8988T (cell line): ENCODE results near the gene LY6G6F.

ENCODE experiments used
- DNase-seq: peaks from one replicate; pipeline ENCODE4 v3.0.0; 2011

Gene LY6G6F

GRCh38 chr6:31706599-31706998, at the start of gene LY6G6F:
TSS of gene LY6G6F (plus strand) at chr6:31706866. CDS start at chr6:31706907, 41 bp downstream.
- DNase-seq = no peak

GRCh38 chr6:31657406-31658157, 49.1 kb upstream of the LY6G6F start:
- DNase-seq = no peak

GRCh38 chr6:31658158-31658688, 48.4 kb upstream of the LY6G6F start:
- no peak for DNase-seq

GRCh38 chr6:31658983-31659648, 47.5 kb upstream of the LY6G6F start:
- no peak for DNase-seq

GRCh38 chr6:31659649-31660380, 46.9 kb upstream of the LY6G6F start:
- no peak for DNase-seq

- peak; percentile 96 for DNase-seq
Observed at GRCh38 chr6:31660381-31661261, 46.0 kb upstream of the LY6G6F start, which contains the start of gene C6orf47. TSS of gene C6orf47 (minus strand) at chr6:31660778. CDS start at chr6:31659947, 831 bp downstream.

- no peak for DNase-seq
Observed at GRCh38 chr6:31661262-31662123, 45.2 kb upstream of the LY6G6F start.

GRCh38 chr6:31662124-31662723, 44.4 kb upstream of the LY6G6F start:
- no peak for DNase-seq

GRCh38 chr6:31663126-31663960, 43.3 kb upstream of the LY6G6F start:
- no peak for DNase-seq

- DNase-seq = peak; percentile 70
Observed at GRCh38 chr6:31663961-31664789, 42.5 kb upstream of the LY6G6F start.

- DNase-seq = peak; percentile 53
Observed at GRCh38 chr6:31664790-31665500, 41.7 kb upstream of the LY6G6F start, which contains the start of gene GPANK1. TSS of gene GPANK1 (minus strand) at chr6:31664997. CDS start at chr6:31664478, 519 bp downstream.

GRCh38 chr6:31665501-31666336, 40.9 kb upstream of the LY6G6F start, which contains the start of gene CSNK2B:
TSS of gene CSNK2B (plus strand) at chr6:31666080. CDS start at chr6:31666832, 752 bp downstream.
- peak; percentile 95 for DNase-seq

GRCh38 chr6:31666337-31666965, 40.2 kb upstream of the LY6G6F start:
- no peak for DNase-seq

- no peak for DNase-seq
Observed at GRCh38 chr6:31669676-31670075, 37.0 kb upstream of the LY6G6F start, which contains the start of gene LY6G5B. TSS of gene LY6G5B (plus strand) at chr6:31669976. CDS start at chr6:31670951, 975 bp downstream.

GRCh38 chr6:31676322-31676903, 30.3 kb upstream of the LY6G6F start:
- DNase-seq = no peak

GRCh38 chr6:31676904-31677303, 29.8 kb upstream of the LY6G6F start:
- DNase-seq = no peak
